Eye (tissue), 1 donor: ENCODE measurements around the gene GABRE.
"Not testable (repeated sequence)": the region's sequence is repeated elsewhere in the genome, so short reads cannot be mapped to it uniquely, and the experiment has no call there.

Source experiments
- DNase-seq: peaks from one replicate; pipeline ENCODE4 v3.0.0-alpha.2; 2015

The GABRE gene

DNA sequence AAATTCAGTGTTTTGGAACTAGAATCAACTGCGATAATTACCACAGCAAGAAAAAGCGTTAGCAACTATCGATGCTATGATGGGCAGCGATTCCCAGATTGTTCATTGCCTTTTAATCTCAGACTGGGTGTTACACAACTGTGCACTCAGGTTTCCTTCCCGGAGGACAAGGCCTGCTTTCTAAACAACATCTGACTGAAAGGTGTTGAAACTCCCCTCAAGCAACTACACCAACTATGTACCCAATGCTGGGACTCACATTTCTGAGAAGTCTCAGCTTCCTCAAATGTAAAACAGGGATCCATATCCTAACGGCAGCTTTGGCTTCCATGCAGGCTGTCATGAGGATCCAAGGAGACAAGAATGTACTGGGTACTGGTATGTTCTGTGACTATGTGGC, 8.2 kb downstream of the GABRE start:
- no peak for DNase-seq

- DNase-seq: no peak
Measured at GRCh38 chrX:151962034-151962433, 12.4 kb downstream of the GABRE start.

DNA sequence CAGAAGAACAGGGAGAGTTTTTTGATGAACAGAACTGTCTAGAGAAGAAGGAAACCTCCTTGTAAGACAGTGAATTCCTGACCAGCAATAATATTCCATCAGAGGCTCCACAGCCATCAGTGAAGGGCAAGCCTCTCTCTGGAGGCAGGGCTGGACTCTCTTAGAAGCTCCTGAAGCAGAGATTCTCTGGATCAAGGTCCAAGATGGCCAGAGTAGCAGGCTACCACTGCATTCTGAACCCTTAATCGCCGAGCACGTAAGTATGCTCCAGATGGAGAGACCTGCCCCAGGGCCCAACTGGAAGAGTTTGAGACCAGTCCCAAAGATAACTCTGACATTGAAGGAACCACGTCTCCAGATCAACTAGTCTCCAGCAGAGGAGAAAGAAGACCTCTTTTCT, 16.4 kb downstream of the GABRE start:
- DNase-seq: no peak

GRCh38 chrX:151954730-151955129, 19.7 kb downstream of the GABRE start:
- DNase-seq: no peak

DNA sequence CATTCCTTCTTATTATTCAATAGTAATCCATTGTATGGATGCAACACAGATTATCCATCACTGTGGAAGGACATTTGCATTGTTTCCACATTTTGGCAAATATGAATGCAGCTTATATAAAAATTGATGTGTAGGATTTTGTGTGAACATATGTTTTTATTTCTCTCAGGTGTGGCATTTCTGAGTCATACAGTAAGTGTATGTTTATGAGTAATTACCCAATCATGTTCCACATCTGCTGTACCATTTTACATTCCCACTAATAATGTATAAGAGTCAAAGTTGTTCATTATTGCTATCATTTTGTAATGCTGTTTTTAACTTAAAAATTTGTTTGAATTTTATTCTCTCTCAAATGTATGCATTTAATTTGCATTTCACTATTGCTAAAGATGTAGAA, 36.3 kb downstream of the GABRE start:
- no peak for DNase-seq

GRCh38 chrX:151935358-151935757, 39.1 kb downstream of the GABRE start:
- DNase-seq: no peak

DNA sequence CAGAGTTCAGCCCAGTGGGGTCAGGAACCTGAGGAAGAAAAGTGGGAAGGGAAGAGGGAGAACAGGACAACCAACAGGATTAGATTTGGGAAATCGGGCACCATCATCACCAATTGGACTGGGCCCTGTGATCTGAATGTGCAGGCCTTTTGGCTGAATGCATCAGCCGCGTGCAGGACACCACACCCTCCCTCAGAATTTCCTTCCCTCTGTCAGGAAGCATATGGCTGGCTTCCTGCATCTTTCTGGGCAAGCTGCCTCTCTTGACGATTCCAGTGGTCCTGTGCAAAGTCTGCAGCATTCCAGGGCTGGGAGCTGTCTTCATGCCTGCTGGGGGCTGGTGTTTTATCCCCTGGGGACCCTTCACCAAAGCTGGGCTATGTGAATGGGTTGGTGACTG, 45.4 kb downstream of the GABRE start:
- no peak for DNase-seq

DNA sequence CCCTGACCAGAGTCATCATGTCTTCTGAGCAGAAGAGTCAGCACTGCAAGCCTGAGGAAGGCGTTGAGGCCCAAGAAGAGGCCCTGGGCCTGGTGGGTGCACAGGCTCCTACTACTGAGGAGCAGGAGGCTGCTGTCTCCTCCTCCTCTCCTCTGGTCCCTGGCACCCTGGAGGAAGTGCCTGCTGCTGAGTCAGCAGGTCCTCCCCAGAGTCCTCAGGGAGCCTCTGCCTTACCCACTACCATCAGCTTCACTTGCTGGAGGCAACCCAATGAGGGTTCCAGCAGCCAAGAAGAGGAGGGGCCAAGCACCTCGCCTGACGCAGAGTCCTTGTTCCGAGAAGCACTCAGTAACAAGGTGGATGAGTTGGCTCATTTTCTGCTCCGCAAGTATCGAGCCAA, 50.8 kb downstream of the GABRE start:
- DNase-seq: no peak

DNA sequence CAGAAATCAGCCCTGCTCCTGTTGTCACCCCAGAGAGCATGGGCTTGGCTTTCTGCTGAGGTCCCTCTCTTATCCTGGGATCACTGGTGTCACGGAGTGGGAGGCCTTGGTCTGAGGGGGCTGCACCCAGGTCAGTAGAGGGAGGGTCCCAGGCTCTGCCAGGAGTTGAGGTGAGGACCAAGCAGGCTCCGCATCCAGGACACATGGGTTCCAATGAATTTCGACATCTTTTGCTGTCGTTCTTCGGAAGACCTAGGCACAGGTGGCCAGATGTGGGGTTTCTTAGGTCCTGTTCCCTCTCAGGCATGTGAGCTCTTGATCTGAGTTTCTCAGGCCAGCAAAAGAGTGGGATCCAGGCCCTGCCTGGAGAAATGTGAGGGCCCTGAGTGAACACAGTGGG, 51.8 kb downstream of the GABRE start:
- no peak for DNase-seq

DNA sequence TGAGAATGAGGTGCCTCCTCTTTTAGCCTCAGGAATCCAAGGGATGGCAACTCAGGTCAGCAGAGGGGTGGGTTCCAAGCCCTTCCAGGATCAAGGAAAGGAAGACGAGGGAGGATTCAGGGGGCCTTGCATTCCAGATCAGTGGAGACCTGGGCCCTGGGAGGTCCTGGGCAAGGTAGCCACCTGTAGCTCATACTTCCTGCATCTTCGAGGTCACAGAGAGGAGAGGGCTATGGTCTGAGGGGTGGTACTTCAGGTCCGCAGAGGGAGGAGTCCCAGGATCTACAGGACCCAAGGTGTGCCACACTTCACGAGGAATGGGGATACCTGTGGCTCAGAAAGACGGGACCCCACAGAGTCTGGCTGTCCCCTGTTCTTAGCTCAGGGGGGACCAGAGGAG, 52.6 kb downstream of the GABRE start:
- no peak for DNase-seq

GRCh38 chrX:151921292-151921691, 53.2 kb downstream of the GABRE start:
- no peak for DNase-seq

DNA sequence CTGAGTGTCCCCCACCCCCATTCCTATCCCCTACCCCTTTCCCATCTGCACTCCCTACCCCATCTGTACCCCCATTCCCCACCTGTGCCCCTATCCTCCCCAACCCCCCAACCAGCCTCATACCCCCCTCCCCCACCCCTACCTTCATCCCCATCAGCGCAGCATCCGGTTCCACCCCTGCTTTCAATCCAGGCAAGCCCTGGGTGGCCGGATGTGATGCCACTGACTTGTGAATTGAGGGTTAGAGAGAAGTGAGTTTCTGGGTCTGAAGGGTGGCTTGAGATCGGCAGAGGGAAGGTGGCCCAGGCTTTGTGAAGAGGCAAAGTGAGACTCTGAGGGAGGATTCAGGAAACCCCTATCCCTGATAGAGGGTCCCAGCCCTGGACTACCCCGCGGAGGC, 53.9 kb downstream of the GABRE start:
- no peak for DNase-seq

DNA sequence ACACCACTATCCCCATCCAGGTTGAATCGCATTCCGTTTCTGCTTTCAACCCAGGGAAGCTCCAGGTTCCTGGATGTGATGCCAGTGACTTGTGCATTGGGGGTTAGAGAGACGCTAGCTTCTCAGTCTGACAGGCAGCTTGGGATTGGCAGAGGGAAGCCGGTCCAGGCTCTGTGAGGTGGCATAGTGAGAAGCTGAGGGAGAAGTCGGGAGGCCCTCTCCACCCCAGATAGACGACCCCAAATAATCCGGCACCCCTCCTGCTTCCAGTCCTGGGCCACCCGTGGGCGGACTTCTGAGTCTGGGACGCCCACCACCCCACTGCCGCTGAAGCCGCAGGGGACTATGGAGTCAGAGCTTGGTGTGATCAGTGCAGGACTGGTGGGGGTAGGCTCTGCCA, 54.4 kb downstream of the GABRE start:
- no peak for DNase-seq

DNA sequence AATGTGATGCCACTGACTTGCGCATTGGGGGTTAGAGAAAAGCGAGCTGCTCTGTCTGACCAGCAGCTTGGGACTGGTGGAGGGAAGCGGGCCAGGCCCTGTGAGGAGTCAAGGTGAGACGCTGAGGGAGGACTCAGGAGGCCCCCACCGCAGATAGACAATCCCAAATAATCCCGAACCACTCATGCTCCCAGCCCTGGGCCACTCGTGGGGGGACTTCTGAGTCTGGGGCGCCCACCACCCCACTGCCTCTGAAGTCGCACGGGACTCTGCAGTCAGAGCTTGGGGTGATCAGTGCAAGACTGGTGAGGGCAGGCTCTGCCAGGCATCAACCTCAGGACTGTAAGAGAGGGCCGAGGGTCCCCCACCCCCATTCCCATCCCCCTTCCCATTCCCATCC, 54.9 kb downstream of the GABRE start:
- DNase-seq: no peak

DNA sequence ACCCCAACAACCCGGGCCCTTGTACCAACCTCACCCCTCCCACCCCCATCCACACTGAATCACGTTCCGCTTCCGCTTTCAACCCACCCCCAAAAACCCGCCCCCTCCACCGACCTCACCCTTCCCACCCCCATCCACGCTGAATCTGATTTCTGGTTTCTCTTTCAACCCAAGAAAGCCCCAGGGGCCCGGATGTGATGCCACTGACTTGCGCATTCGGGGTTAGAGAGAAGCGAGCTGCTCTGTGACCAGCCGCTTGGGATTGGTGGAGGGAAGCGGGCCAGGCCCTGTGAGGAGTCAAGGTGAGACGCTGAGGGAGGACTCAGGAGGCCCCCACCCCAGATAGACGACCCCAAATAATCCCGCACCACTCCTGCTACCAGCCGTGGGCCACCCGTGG, 55.7 kb downstream of the GABRE start:
- DNase-seq: not testable (repeated sequence)

DNA sequence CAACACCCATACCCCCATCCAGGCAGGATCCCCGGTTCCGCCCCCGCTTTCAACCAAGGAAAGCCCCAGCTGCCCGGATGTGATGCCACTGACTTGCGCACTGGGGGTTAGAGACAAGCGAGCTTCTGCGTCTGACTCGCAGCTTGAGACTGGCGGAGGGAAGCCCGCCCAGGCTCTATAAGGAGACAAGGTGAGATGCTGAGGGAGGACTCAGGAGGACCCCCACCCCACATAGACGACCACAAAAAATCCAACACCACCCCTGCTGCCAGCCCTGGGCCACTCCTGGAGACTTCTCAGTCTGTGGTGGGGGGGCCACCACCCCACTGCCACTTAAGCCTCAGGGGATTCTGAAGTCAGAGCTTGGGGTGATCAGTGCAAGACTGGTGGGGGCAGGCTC, 61.7 kb downstream of the GABRE start, which contains the start of gene MAGEA4:
Gene MAGEA4 (plus strand): TSS at position 110 of the 400 bp plus-strand sequence. CDS start 10,776 bp downstream, outside the sequence.
- no peak for DNase-seq

DNA sequence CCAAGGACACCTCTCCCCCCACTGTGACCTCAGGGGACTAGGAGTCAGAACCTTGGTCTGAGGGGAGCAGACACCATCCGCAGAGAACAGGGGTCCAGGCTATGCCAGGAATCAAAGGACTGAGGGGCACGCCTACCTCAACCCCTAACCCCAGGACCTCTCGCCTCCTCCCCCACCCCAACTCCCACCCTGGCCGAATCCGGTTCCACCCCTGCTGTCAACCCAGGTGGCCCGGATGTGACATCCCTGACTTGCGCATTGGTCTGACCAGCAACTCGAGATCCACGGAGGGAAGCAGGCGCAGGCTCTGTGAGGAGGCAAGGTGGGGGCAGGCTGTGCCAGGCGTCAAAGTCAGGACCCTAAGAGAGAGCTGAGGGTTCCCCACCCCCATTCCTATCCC, 62.3 kb downstream of the GABRE start:
- no peak for DNase-seq

- DNase-seq: no peak
Measured at GRCh38 chrX:151904989-151905388, 69.5 kb downstream of the GABRE start.
